ENCODE data around the gene CCN2.

The CCN2 gene

GRCh38 chr6:131911951-131912350 lies 39.2 kb downstream of the CCN2 start:
- H3K23ac ChIP-seq (ENCODE audit: low read length in 2 of 2), result no peak overlapping the region
- no peak overlapping the region for H4K91ac ChIP-seq (ENCODE audit: low read length)
- H2AFZ ChIP-seq (ENCODE audit: low read depth, low read length), result no peak overlapping the region
- no peak overlapping the region for H2BK5ac ChIP-seq (ENCODE audit: low read depth, low read length, poor library complexity, severe bottlenecking)
- H3K9me3 ChIP-seq (ENCODE audit: control insufficient read depth, low read length), result no peaks in the 10 kb centered on the region
- H3K4me2 ChIP-seq (ENCODE audit: low read length, poor library complexity, severe bottlenecking), result no peak overlapping the region
- H3K4me1 ChIP-seq (ENCODE audit: control insufficient read depth, insufficient read depth, low read depth, low read length), result no peaks in the 10 kb centered on the region
- H3K27me3 ChIP-seq (ENCODE audit: control insufficient read depth in 1 of 2, insufficient read depth in 1 of 2, low read length in 2 of 2), result no peaks in the 10 kb centered on the region
- H3K27ac ChIP-seq (ENCODE audit: low read length, poor library complexity, severe bottlenecking), result no peak overlapping the region
- no peak overlapping the region for H4K8ac ChIP-seq (ENCODE audit: low read length)
- H3K14ac ChIP-seq (ENCODE audit: low read length in 2 of 2), result no peak overlapping the region
- H3K4me3 ChIP-seq (ENCODE audit: insufficient read depth in 1 of 2, low read depth in 1 of 2, low read length in 2 of 2), result no peak overlapping the region
- H2BK15ac ChIP-seq (ENCODE audit: low read depth, poor library complexity, severe bottlenecking), result no peak overlapping the region
- H2BK120ac ChIP-seq (ENCODE audit: low read depth, low read length), result no peak overlapping the region
- no peak overlapping the region for H3K4ac ChIP-seq (ENCODE audit: low read depth in 1 of 2, low read length in 2 of 2)
- WGBS, result no CpG with 5 or more reads among the region's 3 CpGs
- H3K9ac ChIP-seq (ENCODE audit: low read length), result no peak overlapping the region
- no peak overlapping the region for H2BK12ac ChIP-seq (ENCODE audit: low read length in 2 of 2)
- H3K79me1 ChIP-seq (replicated peaks; ENCODE audit: low read length, poor library complexity, severe bottlenecking), result no peaks in the 10 kb centered on the region
- DNase-seq, result peak; percentile 27
- no peaks in the 10 kb centered on the region for H3K36me3 ChIP-seq (ENCODE audit: control insufficient read depth in 1 of 2, insufficient read depth in 2 of 2, low read depth in 1 of 2, low read length in 2 of 2)
- no peak overlapping the region for H3K18ac ChIP-seq (ENCODE audit: low read depth in 1 of 2, low read length in 2 of 2)
- no peak overlapping the region for H2AK5ac ChIP-seq (ENCODE audit: low read length, severe bottlenecking)

- Histone ChIP-seq H3K36me3 (ENCODE audit: control insufficient read depth in 1 of 2, insufficient read depth in 2 of 2, low read depth in 1 of 2, low read length in 2 of 2) (no peaks in the 10 kb centered on the region), H3K4ac (ENCODE audit: low read depth in 1 of 2, low read length in 2 of 2) (no peak overlapping the region), H2BK120ac (ENCODE audit: low read depth, low read length) (no peak overlapping the region), H4K8ac (ENCODE audit: low read length) (no peak overlapping the region), H3K27ac (ENCODE audit: low read length, poor library complexity, severe bottlenecking) (no peak overlapping the region), H2BK5ac (ENCODE audit: low read depth, low read length, poor library complexity, severe bottlenecking) (no peak overlapping the region), H3K23ac (ENCODE audit: low read length in 2 of 2) (no peak overlapping the region), H3K4me3 (ENCODE audit: insufficient read depth in 1 of 2, low read depth in 1 of 2, low read length in 2 of 2) (no peak overlapping the region), H4K91ac (ENCODE audit: low read length) (no peak overlapping the region), H3K4me2 (ENCODE audit: low read length, poor library complexity, severe bottlenecking) (no peak overlapping the region), H3K9me3 (ENCODE audit: control insufficient read depth, low read length) (no peaks in the 10 kb centered on the region), H2BK15ac (ENCODE audit: low read depth, poor library complexity, severe bottlenecking) (no peak overlapping the region), H2AK5ac (ENCODE audit: low read length, severe bottlenecking) (no peak overlapping the region), H2AFZ (ENCODE audit: low read depth, low read length) (no peak overlapping the region), H3K18ac (ENCODE audit: low read depth in 1 of 2, low read length in 2 of 2) (no peak overlapping the region), H3K9ac (ENCODE audit: low read length) (no peak overlapping the region), H3K27me3 (ENCODE audit: control insufficient read depth in 1 of 2, insufficient read depth in 1 of 2, low read length in 2 of 2) (no peaks in the 10 kb centered on the region), H2BK12ac (ENCODE audit: low read length in 2 of 2) (no peak overlapping the region), H3K14ac (ENCODE audit: low read length in 2 of 2) (no peak overlapping the region), H3K79me1 (replicated peaks; ENCODE audit: low read length, poor library complexity, severe bottlenecking) (no peaks in the 10 kb centered on the region), H3K4me1 (ENCODE audit: control insufficient read depth, insufficient read depth, low read depth, low read length) (no peaks in the 10 kb centered on the region)
- DNase-seq, result no peak
- 100% methylated on average over 1 of the region's 4 CpGs for WGBS
Measured at GRCh38 chr6:131910956-131911355, 40.2 kb downstream of the CCN2 start.

- Histone ChIP-seq H2BK120ac (ENCODE audit: low read depth, low read length) (no peak overlapping the region), H3K27ac (ENCODE audit: low read length, poor library complexity, severe bottlenecking) (no peak overlapping the region), H3K36me3 (ENCODE audit: control insufficient read depth in 1 of 2, insufficient read depth in 2 of 2, low read depth in 1 of 2, low read length in 2 of 2) (no peaks in the 10 kb centered on the region), H3K14ac (ENCODE audit: low read length in 2 of 2) (no peak overlapping the region), H2BK15ac (ENCODE audit: low read depth, poor library complexity, severe bottlenecking) (no peak overlapping the region), H3K79me1 (replicated peaks; ENCODE audit: low read length, poor library complexity, severe bottlenecking) (no peaks in the 10 kb centered on the region), H3K4me2 (ENCODE audit: low read length, poor library complexity, severe bottlenecking) (no peak overlapping the region), H2BK12ac (ENCODE audit: low read length in 2 of 2) (no peak overlapping the region), H4K91ac (ENCODE audit: low read length) (no peak overlapping the region), H3K4me1 (ENCODE audit: control insufficient read depth, insufficient read depth, low read depth, low read length) (no peaks in the 10 kb centered on the region), H3K4me3 (ENCODE audit: insufficient read depth in 1 of 2, low read depth in 1 of 2, low read length in 2 of 2) (no peak overlapping the region), H2AFZ (ENCODE audit: low read depth, low read length) (no peak overlapping the region), H3K18ac (ENCODE audit: low read depth in 1 of 2, low read length in 2 of 2) (no peak overlapping the region), H2BK5ac (ENCODE audit: low read depth, low read length, poor library complexity, severe bottlenecking) (no peak overlapping the region), H3K4ac (ENCODE audit: low read depth in 1 of 2, low read length in 2 of 2) (no peak overlapping the region), H2AK5ac (ENCODE audit: low read length, severe bottlenecking) (no peak overlapping the region), H3K9me3 (ENCODE audit: control insufficient read depth, low read length) (no peaks in the 10 kb centered on the region), H3K9ac (ENCODE audit: low read length) (no peak overlapping the region), H3K23ac (ENCODE audit: low read length in 2 of 2) (no peak overlapping the region), H3K27me3 (ENCODE audit: control insufficient read depth in 1 of 2, insufficient read depth in 1 of 2, low read length in 2 of 2) (no peaks in the 10 kb centered on the region), H4K8ac (ENCODE audit: low read length) (no peak overlapping the region)
- DNase-seq, result no peak
- 80% methylated on average over 1 of the region's 1 CpG for WGBS
Measured at GRCh38 chr6:131910219-131910589, 41.0 kb downstream of the CCN2 start.

- H2BK12ac ChIP-seq (ENCODE audit: low read length in 2 of 2), result no peak overlapping the region
- H2AK5ac ChIP-seq (ENCODE audit: low read length, severe bottlenecking), result no peak overlapping the region
- peak; percentile 77 for DNase-seq
- no peak overlapping the region for H2BK120ac ChIP-seq (ENCODE audit: low read depth, low read length)
- no peak overlapping the region for H3K4ac ChIP-seq (ENCODE audit: low read depth in 1 of 2, low read length in 2 of 2)
- H3K18ac ChIP-seq (ENCODE audit: low read depth in 1 of 2, low read length in 2 of 2), result no peak overlapping the region
- no peak overlapping the region for H4K8ac ChIP-seq (ENCODE audit: low read length)
- no peak overlapping the region for H3K27ac ChIP-seq (ENCODE audit: low read length, poor library complexity, severe bottlenecking)
- H3K4me2 ChIP-seq (ENCODE audit: low read length, poor library complexity, severe bottlenecking), result no peak overlapping the region
- H2AFZ ChIP-seq (ENCODE audit: low read depth, low read length), result no peak overlapping the region
- H3K79me1 ChIP-seq (replicated peaks; ENCODE audit: low read length, poor library complexity, severe bottlenecking), result no peaks in the 10 kb centered on the region
- no peak overlapping the region for H3K4me3 ChIP-seq (ENCODE audit: insufficient read depth in 1 of 2, low read depth in 1 of 2, low read length in 2 of 2)
- H4K91ac ChIP-seq (ENCODE audit: low read length), result no peak overlapping the region
- H3K36me3 ChIP-seq (ENCODE audit: control insufficient read depth in 1 of 2, insufficient read depth in 2 of 2, low read depth in 1 of 2, low read length in 2 of 2), result no peaks in the 10 kb centered on the region
- no peak overlapping the region for H2BK15ac ChIP-seq (ENCODE audit: low read depth, poor library complexity, severe bottlenecking)
- no peak overlapping the region for H3K9ac ChIP-seq (ENCODE audit: low read length)
- WGBS, result 100% methylated on average over 1 of the region's 4 CpGs
- H3K4me1 ChIP-seq (ENCODE audit: control insufficient read depth, insufficient read depth, low read depth, low read length), result no peaks in the 10 kb centered on the region
- no peaks in the 10 kb centered on the region for H3K27me3 ChIP-seq (ENCODE audit: control insufficient read depth in 1 of 2, insufficient read depth in 1 of 2, low read length in 2 of 2)
- no peak overlapping the region for H3K14ac ChIP-seq (ENCODE audit: low read length in 2 of 2)
- no peak overlapping the region for H2BK5ac ChIP-seq (ENCODE audit: low read depth, low read length, poor library complexity, severe bottlenecking)
- H3K23ac ChIP-seq (ENCODE audit: low read length in 2 of 2), result no peak overlapping the region
- no peaks in the 10 kb centered on the region for H3K9me3 ChIP-seq (ENCODE audit: control insufficient read depth, low read length)
Measured at GRCh38 chr6:131909408-131910218, 41.6 kb downstream of the CCN2 start.
